ENCODE results near the gene ABHD12. TPM values are rescaled to one million over a fixed set of nuclear protein-coding genes. Genes with fewer than 3 reads are reported as not detected.

The ABHD12 gene
- total RNA-seq, 1 experiment from 2014 or later: 60.1 TPM

GRCh38 chr20:25321262-25321831 lies 69.3 kb downstream of the ABHD12 start:
- TF ChIP-seq CTCF (conservative IDR thresholded peaks at IDR 0.05) (no peak), EZH2 (IDR thresholded peaks at IDR 0.05; ENCODE audit: low read depth) (no peak)
- no peak overlapping the region for H3K27ac ChIP-seq
- no TSS peak for BruUV-seq (replicated peaks)
- no peak overlapping the region for H3K4me3 ChIP-seq
- no peaks in the 10 kb centered on the region for H4K20me1 ChIP-seq (ENCODE audit: insufficient read depth)
- CTCF ChIA-PET: interaction anchor here (0.6 kb wide), 1 partner anchor 24 kb away, joined by 3 read pairs; no protein-coding TSS in a partner anchor
- no peaks in the 10 kb centered on the region for H3K4me1 ChIP-seq (replicated peaks; ENCODE audit: insufficient read depth)
- no peaks in the 10 kb centered on the region for H3K9me3 ChIP-seq (ENCODE audit: insufficient read depth, low read depth)
- no peaks in the 10 kb centered on the region for H3K27me3 ChIP-seq (ENCODE audit: insufficient read depth, low read depth)
- intact Hi-C loops (cut with micrococcal nuclease; ENCODE audit: unreplicated experiment): no loop called here
- POLR2A ChIA-PET (ENCODE audit: unreplicated experiment): no interaction called here
- no peak for DNase-seq
- no peaks in the 10 kb centered on the region for H3K9me2 ChIP-seq (ENCODE audit: insufficient read depth)
- no peaks in the 10 kb centered on the region for H3K79me2 ChIP-seq (ENCODE audit: low read depth)
- no peak overlapping the region for H3K4me2 ChIP-seq
- no peaks in the 10 kb centered on the region for H3F3A ChIP-seq (ENCODE audit: insufficient read depth, low read depth)
- no peak overlapping the region for H2AFZ ChIP-seq
- H3K36me3 ChIP-seq (ENCODE audit: low read depth): no peaks in the 10 kb centered on the region

GRCh38 chr20:25320035-25320800 lies 70.4 kb downstream of the ABHD12 start:
- Histone ChIP-seq H4K20me1 (ENCODE audit: insufficient read depth) (no peaks in the 10 kb centered on the region), H3K4me2 (no peak overlapping the region), H3K27ac (no peak overlapping the region), H3K27me3 (ENCODE audit: insufficient read depth, low read depth) (no peaks in the 10 kb centered on the region), H3K9me2 (ENCODE audit: insufficient read depth) (no peaks in the 10 kb centered on the region), H3K79me2 (ENCODE audit: low read depth) (no peaks in the 10 kb centered on the region), H3K4me3 (no peak overlapping the region), H2AFZ (no peak overlapping the region), H3K9me3 (ENCODE audit: insufficient read depth, low read depth) (no peaks in the 10 kb centered on the region), H3K36me3 (ENCODE audit: low read depth) (no peaks in the 10 kb centered on the region), H3F3A (ENCODE audit: insufficient read depth, low read depth) (no peaks in the 10 kb centered on the region), H3K4me1 (replicated peaks; ENCODE audit: insufficient read depth) (peaks cover 9% of the 10 kb centered on the region)
- no TSS peak for BruUV-seq (replicated peaks)
- ChIA-PET CTCF (no interaction called here), POLR2A (ENCODE audit: unreplicated experiment) (no interaction called here)
- TF ChIP-seq EZH2 (IDR thresholded peaks at IDR 0.05; ENCODE audit: low read depth) (no peak), CTCF (conservative IDR thresholded peaks at IDR 0.05) (no peak)
- DNase-seq: no peak
- intact Hi-C loops (cut with micrococcal nuclease; ENCODE audit: unreplicated experiment): no loop called here

- TF ChIP-seq EZH2 (IDR thresholded peaks at IDR 0.05; ENCODE audit: low read depth): no peak
- TF ChIP-seq CTCF (conservative IDR thresholded peaks at IDR 0.05): no peak
- H3F3A ChIP-seq (ENCODE audit: insufficient read depth, low read depth): no peaks in the 10 kb centered on the region; the same call in 1 of the 2 replicates
- ChIA-PET CTCF (no interaction called here), POLR2A (ENCODE audit: unreplicated experiment) (no interaction called here)
- H3K4me1 ChIP-seq (replicated peaks; ENCODE audit: insufficient read depth): peaks cover 13% of the 10 kb centered on the region
- H3K27ac ChIP-seq: no peak overlapping the region
- intact Hi-C loops (cut with micrococcal nuclease; ENCODE audit: unreplicated experiment): no loop called here
- no peaks in the 10 kb centered on the region for H3K9me3 ChIP-seq (ENCODE audit: insufficient read depth, low read depth)
- no peak for DNase-seq
- H3K79me2 ChIP-seq (ENCODE audit: low read depth): no peaks in the 10 kb centered on the region
- no peaks in the 10 kb centered on the region for H3K36me3 ChIP-seq (ENCODE audit: low read depth)
- H3K27me3 ChIP-seq (ENCODE audit: insufficient read depth, low read depth): no peaks in the 10 kb centered on the region
- H2AFZ ChIP-seq: no peak overlapping the region
- no TSS peak for BruUV-seq (replicated peaks)
- no peak overlapping the region for H3K4me3 ChIP-seq
- no peaks in the 10 kb centered on the region for H3K9me2 ChIP-seq (ENCODE audit: insufficient read depth)
- H4K20me1 ChIP-seq (ENCODE audit: insufficient read depth): no peaks in the 10 kb centered on the region
- H3K4me2 ChIP-seq: no peak overlapping the region
Observed at GRCh38 chr20:25319241-25320034, 71.2 kb downstream of the ABHD12 start.

Data from PC-9 (cell line).